Heart left ventricle (tissue), 16 donors: ENCODE measurements around the gene CRISP3. TPM values are rescaled to one million over a fixed set of nuclear protein-coding genes. Genes with fewer than 3 reads are reported as not detected.

Experiments
- ATAC-seq, 4 donors: fragments of 200-7000 bp; cut with Tn5 transposase; one replicate each; pipeline ENCODE4 v1.9.1; 2020 to 2022; ENCODE audit warnings: moderate library complexity in 4 of 4, mild to moderate bottlenecking in 3 of 4, moderate number of reproducible peaks in 1 of 4
- DNase-seq, 5 donors: peaks; one replicate each; pipeline ENCODE4 v3.0.0-alpha.2; 2020
- H3K27ac ChIP-seq, 12 donors: fragments of 200-600 bp; sonication (generic) in 4 of 12; one replicate each; pipeline versions ENCODE4 v1.5.0 to v1.8.0; 2016 to 2022; ENCODE audit warnings: mild to moderate bottlenecking in 2 of 12
- H3K27me3 ChIP-seq, 9 donors: fragments of 200-600 bp; sonication (generic) in 2 of 9; one replicate each; pipeline versions ENCODE4 v1.5.1 to v1.8.0; 2016 to 2022; ENCODE audit warnings: mild to moderate bottlenecking in 3 of 9
- H3K36me3 ChIP-seq, 9 donors: fragments of 200-600 bp; sonication (generic) in 2 of 9; one replicate each; pipeline versions ENCODE4 v1.5.0 to v1.8.0; 2018 to 2022; ENCODE audit warnings: mild to moderate bottlenecking in 2 of 9
- H3K4me1 ChIP-seq, 12 donors: fragments of 200-600 bp; sonication (generic) in 4 of 12; one replicate each; pipeline versions ENCODE4 v1.5.0 to v1.8.0; 2016 to 2022; ENCODE audit warnings: mild to moderate bottlenecking in 3 of 12
- H3K4me3 ChIP-seq, 12 donors: fragments of 200-600 bp; sonication (generic) in 4 of 12; one replicate each; pipeline versions ENCODE4 v1.5.0 to v1.8.0; 2017 to 2022; ENCODE audit warnings: mild to moderate bottlenecking in 9 of 12, moderate library complexity in 4 of 12
- H3K9me3 ChIP-seq, 12 donors: fragments of 200-600 bp; sonication (generic) in 4 of 12; one replicate each; pipeline versions ENCODE4 v1.5.0 to v1.8.0; 2016 to 2022; ENCODE audit warnings: mild to moderate bottlenecking in 1 of 12
- POLR2A ChIP-seq, 2 donors: fragments of 450-650 bp; IDR thresholded peaks; one replicate each; pipeline ENCODE4 v1.6.1; 2017; ENCODE audit warnings: antibody characterized with exemption in 2 of 2, mild to moderate bottlenecking in 2 of 2, moderate library complexity in 2 of 2
- WGBS, 4 donors: extraction: QIAGEN DNeasy Blood & Tissue Kit in 2 of 4; methylation state at CpG; one replicate each; pipeline versions ENCODE4 v1.1.5 to v1.1.7; 2013 to 2018; 5-methylcytosine and 5-hydroxymethylcytosine counted together
- intact Hi-C, 10 donors: fragments of 100-400 bp; cut with DNase I; formaldehyde crosslinking; loops; one replicate each; pipeline versions ENCODE4 v1.11.1 to v1.14.2; 2022
- polyA plus RNA-seq, 2 donors: library from polyadenylated mRNA; stranded (reverse); fragments of 200-250 nt; gene quantifications; one replicate each; pipeline ENCODE4 v1.2.3, GENCODE V29; 2013
- total RNA-seq, 9 donors: library from RNA; depleted of rRNA in 2 of 9; stranded (reverse); fragments of >200 nt in 2 of 9; fragmentation: NEBNext Ultra II Directional in 3 of 9; extraction: Animal tissue kit (Norgen Biotek cat#: 25700) in 3 of 9; gene quantifications; one replicate each; pipeline versions ENCODE4 v1.1.0 to v1.2.4, GENCODE V29; 2016 to 2023
- TF ChIP-seq, protein P1 (sequence below), 12 donors: fragments of 200-600 bp; sonication (generic) in 4 of 12; IDR thresholded peaks; one replicate each; pipeline versions ENCODE4 v1.5.0 to v1.8.0; 2018 to 2022; ENCODE audit warnings: antibody characterized with exemption in 12 of 12, mild to moderate bottlenecking in 5 of 12
- donor health status: ischemic (EF 13 %, LVEDD 7.1; RV severe dilation, severe dysfunction).
- donor health status: healthy with polysubstance abuse.
- donor health status: DM: no; HTN: yes; CAD: no.
- donor health status: DM: no; HTN: no; CAD: no.
- donor health status: ischemic (EF 25% LVEDD 6.9; RV normal size, moderate dysfunction).
- donor health status: ischemic (EF 25% LVEDD 5.7; RV mildly dilated, moderate dysfunction).
- donor health status: healthy.
- donor health status: DM: yes; HTN: yes; CAD: no.
- donor health status: ischemic (EF 35%, LVEDD 5.7; RV mildly dilated, moderate dysfunction).
- donor health status: nonischemic (EF 11% LVEDD 7.7; RV severe dilation, severe dysfunction).
- donor health status: DM: yes; HTN: yes; CAD: no.
- donor health status: PGD.
- donor health status: ischemic (EF 29% LVEDD 5.4; RV normal size, mild dysfunction).
- donor health status: nonischemic (EF 23%, LVEDD 6.1; RV moderate dilation, normal function).

Gene CRISP3
- total and polyA plus RNA-seq, 11 donors: 0.04 to 0.69 TPM; not detected in 9

DNA sequence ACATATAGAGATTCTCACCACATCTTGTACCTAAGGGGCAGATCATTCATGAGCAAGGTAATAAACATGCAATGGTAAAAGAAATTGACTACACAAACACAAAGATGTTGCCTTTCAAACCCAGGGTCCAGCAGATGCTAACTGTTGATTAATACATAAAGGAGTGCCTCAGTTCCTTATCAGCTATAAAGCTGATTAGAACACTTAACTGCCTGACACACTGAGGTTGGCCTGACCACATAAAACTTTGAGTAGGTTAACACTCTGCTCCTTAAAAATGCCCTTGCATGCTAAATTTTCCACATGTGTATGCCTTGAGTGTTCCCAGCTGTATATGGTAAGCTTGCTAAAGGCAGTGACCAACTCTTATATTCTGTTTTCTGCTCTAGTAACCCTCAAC is 45.7 kb downstream of the CRISP3 start:
- DNase-seq (no peak), ATAC-seq (no peak)
- no peak for TF ChIP-seq POLR2A (IDR thresholded peaks at IDR 0.05)
- TF ChIP-seq, protein P1, sequence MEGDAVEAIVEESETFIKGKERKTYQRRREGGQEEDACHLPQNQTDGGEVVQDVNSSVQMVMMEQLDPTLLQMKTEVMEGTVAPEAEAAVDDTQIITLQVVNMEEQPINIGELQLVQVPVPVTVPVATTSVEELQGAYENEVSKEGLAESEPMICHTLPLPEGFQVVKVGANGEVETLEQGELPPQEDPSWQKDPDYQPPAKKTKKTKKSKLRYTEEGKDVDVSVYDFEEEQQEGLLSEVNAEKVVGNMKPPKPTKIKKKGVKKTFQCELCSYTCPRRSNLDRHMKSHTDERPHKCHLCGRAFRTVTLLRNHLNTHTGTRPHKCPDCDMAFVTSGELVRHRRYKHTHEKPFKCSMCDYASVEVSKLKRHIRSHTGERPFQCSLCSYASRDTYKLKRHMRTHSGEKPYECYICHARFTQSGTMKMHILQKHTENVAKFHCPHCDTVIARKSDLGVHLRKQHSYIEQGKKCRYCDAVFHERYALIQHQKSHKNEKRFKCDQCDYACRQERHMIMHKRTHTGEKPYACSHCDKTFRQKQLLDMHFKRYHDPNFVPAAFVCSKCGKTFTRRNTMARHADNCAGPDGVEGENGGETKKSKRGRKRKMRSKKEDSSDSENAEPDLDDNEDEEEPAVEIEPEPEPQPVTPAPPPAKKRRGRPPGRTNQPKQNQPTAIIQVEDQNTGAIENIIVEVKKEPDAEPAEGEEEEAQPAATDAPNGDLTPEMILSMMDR (IDR thresholded peaks at IDR 0.05): no peak
- no peaks in the 10 kb centered on the region for H3K27me3 ChIP-seq
- no peak overlapping the region for H3K27ac ChIP-seq
- H3K4me1 ChIP-seq: no peaks in the 10 kb centered on the region
- no peak overlapping the region for H3K4me3 ChIP-seq
- H3K9me3 ChIP-seq: peaks cover 0 to 32% (median 6%) of the 10 kb centered on the region in 12 donors
- no peaks in the 10 kb centered on the region for H3K36me3 ChIP-seq
- intact Hi-C loops: no loop called here

GRCh38 chr6:49693512-49693911 is 50.7 kb downstream of the CRISP3 start:
- intact Hi-C loops: no loop called here
- TF ChIP-seq, protein P1 (IDR thresholded peaks at IDR 0.05): no peak
- TF ChIP-seq POLR2A (IDR thresholded peaks at IDR 0.05): no peak
- no peak for ATAC-seq
- Histone ChIP-seq H3K27ac (no peak overlapping the region), H3K27me3 (no peaks in the 10 kb centered on the region), H3K9me3 (peaks cover 0 to 38% (median 11%) of the 10 kb centered on the region in 12 donors), H3K36me3 (no peaks in the 10 kb centered on the region), H3K4me1 (no peaks in the 10 kb centered on the region), H3K4me3 (no peak overlapping the region)
- DNase-seq: no peak
- 30 to 77% (median 70%) methylated on average over 1 of the region's 1 CpG for WGBS, 4 donors

GRCh38 chr6:49692534-49692933 is 51.7 kb downstream of the CRISP3 start:
- H3K4me1 ChIP-seq: no peaks in the 10 kb centered on the region
- no peak overlapping the region for H3K4me3 ChIP-seq
- H3K27me3 ChIP-seq: no peaks in the 10 kb centered on the region
- ATAC-seq (no peak), DNase-seq (no peak)
- H3K27ac ChIP-seq: no peak overlapping the region
- TF ChIP-seq, protein P1 (IDR thresholded peaks at IDR 0.05): no peak
- TF ChIP-seq POLR2A (IDR thresholded peaks at IDR 0.05): no peak
- intact Hi-C loops: no loop called here
- H3K36me3 ChIP-seq: no peaks in the 10 kb centered on the region
- H3K9me3 ChIP-seq: peaks cover 0 to 38% (median 11%) of the 10 kb centered on the region in 12 donors
- WGBS, 4 donors: 70 to 84% (median 73%) methylated on average over 2 of the region's 2 CpGs

Other genes with a start within 250 kb of the CRISP3 start
- gene GLYATL3, start 244.5 kb downstream of the CRISP3 start, total RNA-seq: not detected
- gene GLYATL3, start 244.5 kb downstream of the CRISP3 start, polyA plus RNA-seq: not detected
- gene C6orf141, start 193.7 kb downstream of the CRISP3 start, total RNA-seq: 1 to 10 TPM in 1 of 9 donors, under 1 TPM in 2, not detected in 6; 0.51 to 1.2 (median 0.97) TPM
- gene C6orf141, start 193.7 kb downstream of the CRISP3 start, polyA plus RNA-seq: under 1 TPM; 0.28 to 0.42 TPM
- 1 to 10 TPM in 2 of 9 donors, under 1 TPM in 3, not detected in 4; 0.16 to 2.6 (median 0.44) TPM for gene RHAG, start 107.5 kb downstream of the CRISP3 start, total RNA-seq
- gene RHAG, start 107.5 kb downstream of the CRISP3 start, polyA plus RNA-seq: under 1 TPM; 0.22 to 0.53 TPM
- not detected for gene CRISP2, start 30.8 kb downstream of the CRISP3 start, total RNA-seq
- not detected for gene CRISP2, start 30.8 kb downstream of the CRISP3 start, polyA plus RNA-seq
- gene PGK2, start 42.9 kb upstream of the CRISP3 start, total RNA-seq: not detected
- gene PGK2, start 42.9 kb upstream of the CRISP3 start, polyA plus RNA-seq: not detected
- not detected for gene CRISP1, start 122.1 kb upstream of the CRISP3 start, total RNA-seq
- not detected for gene CRISP1, start 122.1 kb upstream of the CRISP3 start, polyA plus RNA-seq
- gene DEFB114, start 219.8 kb upstream of the CRISP3 start, total RNA-seq: not detected
- gene DEFB114, start 219.8 kb upstream of the CRISP3 start, polyA plus RNA-seq: not detected
- gene DEFB113, start 225.2 kb upstream of the CRISP3 start, total RNA-seq: not detected
- gene DEFB113, start 225.2 kb upstream of the CRISP3 start, polyA plus RNA-seq: not detected